ENCODE measurements around the gene RET. TPM values are rescaled to one million over a fixed set of nuclear protein-coding genes. Genes with fewer than 3 reads are reported as not detected.

RET gene
- total RNA-seq, 4 donors from 2014 or later: 0.23 to 2.1 (median 0.78) TPM

DNA sequence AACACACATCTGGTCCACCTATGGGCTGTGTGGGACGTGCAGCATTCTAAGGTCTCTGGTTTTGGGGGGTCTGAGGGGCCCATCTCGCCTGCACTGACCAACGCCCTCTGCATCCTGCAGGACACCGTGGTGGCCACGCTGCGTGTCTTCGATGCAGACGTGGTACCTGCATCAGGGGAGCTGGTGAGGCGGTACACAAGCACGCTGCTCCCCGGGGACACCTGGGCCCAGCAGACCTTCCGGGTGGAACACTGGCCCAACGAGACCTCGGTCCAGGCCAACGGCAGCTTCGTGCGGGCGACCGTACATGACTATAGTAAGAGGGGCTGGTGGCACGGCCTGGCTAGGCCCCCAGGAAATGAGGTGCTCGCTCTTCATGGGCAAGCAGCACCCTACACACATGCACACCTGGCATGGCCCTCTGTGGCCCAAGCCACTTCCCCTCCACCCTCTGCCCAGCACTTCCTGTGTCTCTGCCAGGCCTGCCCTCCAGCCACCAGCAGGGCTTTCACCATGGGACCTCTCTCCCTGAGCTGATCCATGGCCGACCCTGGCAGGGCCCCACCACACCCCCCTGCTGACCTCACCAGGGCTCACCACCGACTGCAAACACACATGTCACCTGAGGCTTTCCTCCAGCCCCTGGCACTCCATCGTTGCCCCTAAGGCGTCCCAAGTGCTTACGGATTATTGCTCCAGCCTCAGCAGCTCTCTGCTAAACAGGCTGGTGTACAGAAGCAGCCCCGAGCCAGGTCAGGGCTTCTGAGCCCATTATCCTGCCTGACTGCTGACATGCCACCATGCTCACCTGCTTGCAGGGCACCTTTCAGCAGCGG is 29.6 kb downstream of the RET start:
- Histone ChIP-seq H3K27ac (no peak overlapping the region), H3K4me3 (no peak overlapping the region), H3K9me3 (no peaks in the 10 kb centered on the region), H3K4me1 (peaks cover 28% of the 10 kb centered on the region), H3K27me3 (peaks cover 8% of the 10 kb centered on the region), H3K36me3 (no peaks in the 10 kb centered on the region)
- TF ChIP-seq, protein P1, sequence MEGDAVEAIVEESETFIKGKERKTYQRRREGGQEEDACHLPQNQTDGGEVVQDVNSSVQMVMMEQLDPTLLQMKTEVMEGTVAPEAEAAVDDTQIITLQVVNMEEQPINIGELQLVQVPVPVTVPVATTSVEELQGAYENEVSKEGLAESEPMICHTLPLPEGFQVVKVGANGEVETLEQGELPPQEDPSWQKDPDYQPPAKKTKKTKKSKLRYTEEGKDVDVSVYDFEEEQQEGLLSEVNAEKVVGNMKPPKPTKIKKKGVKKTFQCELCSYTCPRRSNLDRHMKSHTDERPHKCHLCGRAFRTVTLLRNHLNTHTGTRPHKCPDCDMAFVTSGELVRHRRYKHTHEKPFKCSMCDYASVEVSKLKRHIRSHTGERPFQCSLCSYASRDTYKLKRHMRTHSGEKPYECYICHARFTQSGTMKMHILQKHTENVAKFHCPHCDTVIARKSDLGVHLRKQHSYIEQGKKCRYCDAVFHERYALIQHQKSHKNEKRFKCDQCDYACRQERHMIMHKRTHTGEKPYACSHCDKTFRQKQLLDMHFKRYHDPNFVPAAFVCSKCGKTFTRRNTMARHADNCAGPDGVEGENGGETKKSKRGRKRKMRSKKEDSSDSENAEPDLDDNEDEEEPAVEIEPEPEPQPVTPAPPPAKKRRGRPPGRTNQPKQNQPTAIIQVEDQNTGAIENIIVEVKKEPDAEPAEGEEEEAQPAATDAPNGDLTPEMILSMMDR (IDR thresholded peaks at IDR 0.05): no peak
- TF ChIP-seq POLR2AphosphoS5 (IDR thresholded peaks at IDR 0.05): no peak
- TF ChIP-seq EP300 (IDR thresholded peaks at IDR 0.05): no peak
- no peak for TF ChIP-seq POLR2A (IDR thresholded peaks at IDR 0.05)
- 91% methylated on average over 15 of the region's 28 CpGs for WGBS
- no peak for DNase-seq (ENCODE audit: low spot score in 2 of 2)

DNA sequence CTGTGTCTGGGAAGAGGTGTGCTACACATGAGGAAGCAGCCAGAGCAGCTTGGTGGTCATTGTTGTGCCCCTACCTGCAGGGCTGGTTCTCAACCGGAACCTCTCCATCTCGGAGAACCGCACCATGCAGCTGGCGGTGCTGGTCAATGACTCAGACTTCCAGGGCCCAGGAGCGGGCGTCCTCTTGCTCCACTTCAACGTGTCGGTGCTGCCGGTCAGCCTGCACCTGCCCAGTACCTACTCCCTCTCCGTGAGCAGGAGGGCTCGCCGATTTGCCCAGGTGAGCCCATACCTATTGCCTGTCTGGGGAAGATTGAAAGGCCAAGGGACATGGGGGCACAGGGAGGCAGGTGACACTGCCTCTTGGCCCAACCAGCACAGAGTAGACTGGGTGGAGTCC is 32.1 kb downstream of the RET start:
- peaks cover 8% of the 10 kb centered on the region for H3K27me3 ChIP-seq
- WGBS: 96% methylated on average over 10 of the region's 12 CpGs
- no peak overlapping the region for H3K4me3 ChIP-seq
- H3K4me1 ChIP-seq: peaks cover 28% of the 10 kb centered on the region
- H3K36me3 ChIP-seq: no peaks in the 10 kb centered on the region
- no peaks in the 10 kb centered on the region for H3K9me3 ChIP-seq
- DNase-seq (ENCODE audit: low spot score in 2 of 2): no peak
- TF ChIP-seq POLR2A (IDR thresholded peaks at IDR 0.05) (no peak), EP300 (IDR thresholded peaks at IDR 0.05) (no peak), POLR2AphosphoS5 (IDR thresholded peaks at IDR 0.05) (no peak)
- TF ChIP-seq, protein P1 (IDR thresholded peaks at IDR 0.05): no peak
- H3K27ac ChIP-seq: no peak overlapping the region

DNA sequence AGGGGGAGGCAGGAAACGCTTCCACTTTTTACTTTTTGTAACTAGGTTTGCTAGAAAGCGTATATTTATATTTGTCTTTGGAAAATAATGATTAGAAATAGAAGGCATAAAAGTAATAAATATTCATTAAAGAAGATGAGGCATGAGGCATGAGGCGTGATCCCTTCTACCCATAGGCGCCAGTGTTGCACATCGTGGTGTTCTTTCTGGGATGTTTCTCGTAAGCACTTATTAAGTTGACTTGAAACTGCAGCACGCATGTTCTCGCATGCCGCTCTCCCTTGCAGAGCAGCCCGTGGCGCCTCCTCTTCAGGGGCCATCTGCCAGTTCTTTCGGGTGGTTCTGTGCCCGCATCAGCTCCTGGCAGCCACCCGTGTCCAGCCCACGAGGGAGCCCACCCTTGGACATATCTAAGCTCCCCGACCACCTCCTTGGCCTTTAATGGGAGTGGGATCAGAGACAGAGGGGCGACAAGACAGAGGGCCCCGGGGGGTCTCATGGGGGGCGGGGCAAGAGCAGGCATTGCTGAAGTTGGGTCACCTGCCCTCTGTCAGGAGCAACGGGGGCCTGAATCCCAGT is 32.9 kb downstream of the RET start:
- DNase-seq (ENCODE audit: low spot score in 2 of 2): no peak
- no peak for TF ChIP-seq EP300 (IDR thresholded peaks at IDR 0.05)
- TF ChIP-seq, protein P1 (IDR thresholded peaks at IDR 0.05): no peak

DNA sequence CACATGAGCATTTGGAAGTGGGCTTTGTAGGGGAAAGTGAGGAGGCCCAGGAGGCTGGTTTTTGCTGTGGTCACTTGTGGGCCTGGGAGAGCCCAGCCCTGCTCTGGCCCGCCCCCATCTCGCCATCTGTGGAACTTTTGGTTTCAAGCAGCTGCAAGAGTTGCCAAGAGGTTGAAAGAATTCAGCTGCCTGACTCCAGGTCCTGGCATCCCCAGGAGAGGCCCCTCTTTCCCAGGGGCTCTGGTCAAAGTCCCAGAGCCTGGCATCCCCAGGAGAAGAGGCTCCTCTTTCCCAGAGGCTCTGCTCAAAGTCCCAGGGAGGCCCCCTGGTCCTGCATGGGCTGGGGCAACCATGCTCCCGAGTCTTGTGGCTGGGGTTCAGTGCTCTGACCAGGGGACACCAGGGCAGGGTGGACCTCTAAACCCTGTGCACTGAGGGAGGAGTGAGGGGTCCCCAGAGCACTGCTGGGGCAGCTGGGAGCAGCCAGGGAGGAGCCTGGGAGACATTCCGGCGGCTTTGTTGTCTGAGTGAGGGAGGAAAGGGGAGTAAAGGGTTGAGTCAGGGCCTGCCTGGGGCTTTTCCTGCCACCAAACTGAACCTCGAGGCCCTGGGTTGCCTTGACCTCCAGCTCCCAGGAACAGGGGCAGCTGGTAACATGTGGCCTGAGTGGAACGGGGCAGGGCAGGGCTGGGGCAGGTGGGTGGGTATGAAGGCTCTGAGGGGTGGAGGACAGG is 33.6 kb downstream of the RET start:
- no peak for DNase-seq (ENCODE audit: low spot score in 2 of 2)
- no peak overlapping the region for H3K27ac ChIP-seq
- TF ChIP-seq POLR2AphosphoS5 (IDR thresholded peaks at IDR 0.05): no peak
- TF ChIP-seq EP300 (IDR thresholded peaks at IDR 0.05): no peak
- TF ChIP-seq, protein P1 (IDR thresholded peaks at IDR 0.05): no peak
- no peak for TF ChIP-seq POLR2A (IDR thresholded peaks at IDR 0.05)
- peaks cover 17% of the 10 kb centered on the region for H3K4me1 ChIP-seq
- 68% methylated on average over 7 of the region's 7 CpGs for WGBS
- H3K27me3 ChIP-seq: no peaks in the 10 kb centered on the region
- no peaks in the 10 kb centered on the region for H3K36me3 ChIP-seq
- no peaks in the 10 kb centered on the region for H3K9me3 ChIP-seq
- H3K4me3 ChIP-seq: no peak overlapping the region

More for the DNA sequence above, 32.9 kb downstream of the RET start:
- Histone ChIP-seq H3K27me3 (peaks cover 3% of the 10 kb centered on the region), H3K36me3 (no peaks in the 10 kb centered on the region), H3K9me3 (no peaks in the 10 kb centered on the region), H3K4me3 (no peak overlapping the region), H3K27ac (no peak overlapping the region), H3K4me1 (peaks cover 24% of the 10 kb centered on the region)
- 44% methylated on average over 20 of the region's 20 CpGs for WGBS

DNA sequence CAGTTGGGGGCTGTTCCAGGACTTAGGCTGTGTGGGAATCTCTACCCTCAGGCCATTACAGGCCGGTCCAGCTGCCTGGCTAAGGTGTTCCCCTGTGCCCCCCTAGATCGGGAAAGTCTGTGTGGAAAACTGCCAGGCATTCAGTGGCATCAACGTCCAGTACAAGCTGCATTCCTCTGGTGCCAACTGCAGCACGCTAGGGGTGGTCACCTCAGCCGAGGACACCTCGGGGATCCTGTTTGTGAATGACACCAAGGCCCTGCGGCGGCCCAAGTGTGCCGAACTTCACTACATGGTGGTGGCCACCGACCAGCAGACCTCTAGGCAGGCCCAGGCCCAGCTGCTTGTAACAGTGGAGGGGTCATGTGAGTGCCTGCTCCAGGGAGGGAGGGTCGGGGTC is 34.2 kb downstream of the RET start:
- TF ChIP-seq EP300 (IDR thresholded peaks at IDR 0.05): no peak
- TF ChIP-seq POLR2AphosphoS5 (IDR thresholded peaks at IDR 0.05): no peak
- TF ChIP-seq, protein P1 (IDR thresholded peaks at IDR 0.05): no peak
- TF ChIP-seq POLR2A (IDR thresholded peaks at IDR 0.05): no peak
- no peak overlapping the region for H3K4me3 ChIP-seq
- no peak overlapping the region for H3K27ac ChIP-seq
- no peaks in the 10 kb centered on the region for H3K36me3 ChIP-seq
- DNase-seq (ENCODE audit: low spot score in 2 of 2): peak in 1 of 2 donors; percentile 57
- whole genome bisulfite sequencing: 95% methylated on average over 7 of the region's 11 CpGs
- no peaks in the 10 kb centered on the region for H3K9me3 ChIP-seq
- H3K4me1 ChIP-seq: peaks cover 13% of the 10 kb centered on the region
- H3K27me3 ChIP-seq: no peaks in the 10 kb centered on the region
